Limb (tissue), 2 donors: ENCODE measurements around the gene CASQ2.

Source experiments
- DNase-seq, 2 donors: peaks; one replicate each; pipeline ENCODE4 v3.0.0-alpha.2; 2016; ENCODE audit errors: extremely low spot score in 2 of 2

CASQ2 gene

GRCh38 chr1:115665319-115666096, 103.0 kb downstream of the CASQ2 start:
- DNase-seq, result no peak

- DNase-seq, result no peak
Observed at GRCh38 chr1:115661157-115661556, 107.4 kb downstream of the CASQ2 start.

GRCh38 chr1:115660151-115660550, 108.4 kb downstream of the CASQ2 start:
- DNase-seq, result no peak

GRCh38 chr1:115658646-115659045, 109.9 kb downstream of the CASQ2 start:
- no peak for DNase-seq

GRCh38 chr1:115656461-115657077, 111.9 kb downstream of the CASQ2 start:
- no peak for DNase-seq

GRCh38 chr1:115655916-115656315, 112.6 kb downstream of the CASQ2 start:
- DNase-seq, result no peak

- DNase-seq, result no peak
Observed at GRCh38 chr1:115655306-115655663, 113.2 kb downstream of the CASQ2 start.

GRCh38 chr1:115654663-115655305, 113.7 kb downstream of the CASQ2 start:
- DNase-seq, result no peak

GRCh38 chr1:115654125-115654524, 114.4 kb downstream of the CASQ2 start:
- no peak for DNase-seq

GRCh38 chr1:115652236-115652788, 116.2 kb downstream of the CASQ2 start:
- no peak for DNase-seq

- no peak for DNase-seq
Observed at GRCh38 chr1:115651391-115651790, 117.1 kb downstream of the CASQ2 start.

- no peak for DNase-seq
Observed at GRCh38 chr1:115650961-115651360, 117.6 kb downstream of the CASQ2 start.
